Raji (cell line): ENCODE results near the gene MED7.
A peak's percentile ranks its signal among the peaks of the same experiment; 100 is the strongest.

Experiments
- POLR2A ChIP-seq: IDR thresholded peaks from 2 replicates; pipeline ENCODE4 v1.6.1; 2011; ENCODE audit warnings: low read depth, low read length, control low read depth; ENCODE audit not compliant: insufficient read depth

MED7 gene

DNA sequence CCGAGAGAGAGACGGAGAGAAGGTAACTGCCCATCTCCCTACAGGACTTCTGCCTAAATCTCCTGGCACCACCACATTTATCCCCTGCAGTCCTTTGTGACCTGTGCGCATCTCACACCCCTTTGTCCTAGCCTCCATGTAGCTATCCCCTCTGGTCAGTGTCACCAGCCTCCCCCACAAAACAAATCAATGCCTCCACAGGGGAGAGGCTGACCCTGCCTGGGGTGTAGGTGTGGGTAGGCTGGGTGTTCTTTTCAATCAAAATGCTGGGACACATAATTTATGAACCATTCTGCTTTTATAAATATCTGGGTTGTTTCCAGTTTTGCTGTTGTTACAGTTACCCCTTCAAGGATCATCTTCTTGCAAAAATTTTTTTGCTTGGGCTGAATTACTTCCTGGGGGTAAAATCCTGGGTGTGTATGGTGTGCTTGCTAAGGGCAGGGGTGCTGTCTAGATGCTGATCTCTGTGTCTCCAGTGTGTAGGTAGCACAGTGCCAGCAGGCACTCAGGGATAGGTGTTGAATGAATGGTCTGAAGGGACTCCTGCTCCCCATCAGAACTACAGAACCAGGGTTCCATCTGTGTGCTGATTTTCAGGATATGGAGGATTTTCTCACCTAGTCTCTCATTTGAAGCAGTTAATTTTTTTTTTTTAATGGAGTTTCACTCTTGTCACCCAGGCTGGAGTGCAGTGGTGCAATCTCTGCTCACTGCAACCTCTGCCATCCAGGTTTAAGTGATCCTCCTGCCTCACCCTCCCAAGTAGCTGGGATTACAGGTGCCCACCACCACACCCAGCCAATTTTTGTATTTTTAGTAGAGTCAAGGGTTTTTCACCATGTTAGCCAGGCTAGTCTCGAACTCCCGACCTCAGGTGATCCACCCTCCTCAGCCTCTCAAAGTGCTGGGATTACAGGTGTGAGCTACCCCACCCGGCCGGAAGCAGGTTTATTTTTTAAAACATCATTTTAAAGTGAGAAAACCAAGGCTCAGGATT, 23.8 kb upstream of the MED7 start, which contains the start of gene GARIN3:
GARIN3 (minus strand) TSS at position 51 of the 1,000 bp plus-strand sequence. CDS start 96 bp downstream, outside the sequence.
- no peak for TF ChIP-seq POLR2A

DNA sequence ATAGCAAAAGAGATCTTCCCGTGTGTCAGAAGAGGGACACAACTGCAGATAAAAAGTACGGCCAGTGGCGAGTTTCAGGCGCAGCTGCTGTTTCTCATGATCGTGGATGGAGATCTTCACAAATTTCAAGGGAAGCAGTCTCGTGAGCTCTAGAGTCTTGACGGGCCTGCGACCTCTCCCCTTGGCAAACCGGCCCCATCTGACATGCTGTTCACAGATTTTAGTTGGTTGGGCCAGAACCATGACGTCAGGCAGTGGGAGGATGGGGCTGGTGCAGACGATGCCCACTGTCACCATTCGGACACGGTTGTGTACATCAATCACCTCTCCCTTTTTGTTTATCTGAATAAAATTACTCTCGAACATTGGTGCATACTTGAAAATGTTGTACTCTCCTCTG, 23.0 kb upstream of the MED7 start:
- no peak for TF ChIP-seq POLR2A

DNA sequence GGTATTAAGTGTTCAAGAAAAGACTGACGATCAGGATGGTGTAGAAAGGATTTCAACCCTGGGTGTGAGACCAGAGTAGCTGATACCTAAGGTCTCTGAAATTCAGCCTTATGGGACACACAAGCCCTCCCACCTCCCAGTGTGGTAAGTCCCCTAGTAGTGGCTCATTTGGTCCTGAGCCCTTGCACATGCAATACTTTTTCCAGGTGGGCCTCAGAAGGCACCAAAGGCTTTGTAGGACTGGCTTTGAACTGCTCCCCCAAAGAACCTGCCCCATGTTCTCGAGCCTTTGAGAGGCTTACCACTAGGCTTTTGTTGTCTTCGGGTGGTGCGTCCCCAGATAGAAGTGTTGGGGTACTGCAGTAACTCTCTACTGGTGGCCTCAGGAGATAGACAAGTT, 22.6 kb upstream of the MED7 start:
- TF ChIP-seq POLR2A: no peak

DNA sequence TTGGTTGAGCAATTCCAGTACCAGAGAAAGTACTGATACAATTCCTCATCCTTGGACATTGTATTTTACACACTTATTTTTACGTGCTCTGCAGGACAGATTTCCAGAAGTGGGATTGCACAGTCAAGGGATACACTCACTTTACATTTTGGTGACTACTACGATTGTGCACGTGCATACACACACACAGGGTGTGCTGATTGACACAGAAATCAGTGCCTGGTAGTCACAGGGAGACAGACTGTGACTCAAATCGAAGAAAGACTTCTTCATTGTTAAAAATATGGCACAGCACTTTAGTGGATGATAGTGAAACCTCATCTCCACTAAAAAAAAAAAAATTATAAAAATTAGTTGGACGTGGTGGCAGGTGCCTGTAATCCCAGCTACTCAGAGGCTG, 21.9 kb upstream of the MED7 start:
- no peak for TF ChIP-seq POLR2A

DNA sequence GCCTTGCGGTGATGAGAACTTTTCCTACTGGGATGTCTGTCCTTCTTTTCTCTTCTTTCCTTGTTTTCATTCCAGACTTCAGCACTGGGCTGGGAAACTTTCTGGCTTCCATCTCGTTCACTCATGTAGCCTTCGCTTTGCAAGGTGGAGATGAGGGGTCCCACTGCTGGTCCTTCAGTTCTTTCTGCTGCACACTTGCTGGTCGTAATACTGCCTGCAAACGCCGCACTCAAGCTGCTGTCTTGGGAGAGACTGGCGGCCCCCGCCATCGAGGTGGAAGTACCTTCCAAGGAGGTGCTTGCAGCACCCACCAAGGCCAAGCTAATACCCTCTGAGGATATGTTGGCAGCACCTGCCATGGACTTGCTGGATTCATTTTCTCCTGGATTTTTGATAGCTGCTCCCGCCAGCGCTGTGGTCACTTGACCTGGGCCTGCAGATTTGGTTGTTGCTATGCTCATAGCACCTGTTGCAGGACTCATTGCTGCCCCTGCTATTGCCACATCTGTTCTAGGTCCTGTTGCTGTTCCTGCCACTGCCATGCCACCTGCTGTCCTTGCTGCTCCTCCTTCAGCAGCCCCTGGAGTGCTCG, 20.4 kb upstream of the MED7 start:
- TF ChIP-seq POLR2A: no peak

DNA sequence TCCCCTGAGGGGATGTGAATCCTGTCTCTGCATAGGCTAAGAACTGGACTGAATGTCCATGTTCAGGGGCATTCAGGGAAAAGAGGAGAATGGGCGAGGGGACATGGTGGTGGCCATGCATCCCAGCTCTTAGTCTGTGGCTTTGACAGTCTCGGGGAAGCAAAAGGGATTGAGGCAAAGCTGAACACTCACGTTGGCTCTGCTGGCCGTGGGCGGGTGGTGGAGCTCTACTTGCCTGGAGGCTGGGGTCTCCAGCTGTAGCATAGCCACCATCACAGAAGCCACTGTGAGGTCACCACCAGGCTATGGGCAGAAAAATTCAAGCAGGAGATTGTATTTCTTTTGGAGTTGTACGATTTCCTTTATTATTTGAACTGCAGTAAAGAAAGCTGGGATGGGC, 19.3 kb upstream of the MED7 start:
- no peak for TF ChIP-seq POLR2A

DNA sequence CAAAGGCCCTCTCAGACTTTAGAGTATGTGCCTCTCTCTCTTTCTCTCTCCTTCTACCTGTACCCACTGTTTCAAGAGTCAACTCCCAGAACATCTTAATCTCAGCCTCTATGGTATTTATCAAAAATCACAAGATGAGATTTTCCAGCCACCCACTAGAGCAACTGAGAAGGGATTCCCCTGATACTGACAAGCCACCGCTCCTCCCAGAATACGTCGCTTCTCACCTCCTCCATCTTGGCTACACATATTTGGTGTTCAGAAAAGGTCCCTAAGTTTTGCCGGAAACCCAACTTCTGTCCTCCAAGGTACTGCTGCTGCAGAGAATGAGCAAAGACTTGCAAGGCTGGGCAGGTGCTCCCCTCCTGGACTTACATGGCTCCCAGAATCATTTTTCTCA, 17.3 kb upstream of the MED7 start:
- TF ChIP-seq POLR2A: no peak

DNA sequence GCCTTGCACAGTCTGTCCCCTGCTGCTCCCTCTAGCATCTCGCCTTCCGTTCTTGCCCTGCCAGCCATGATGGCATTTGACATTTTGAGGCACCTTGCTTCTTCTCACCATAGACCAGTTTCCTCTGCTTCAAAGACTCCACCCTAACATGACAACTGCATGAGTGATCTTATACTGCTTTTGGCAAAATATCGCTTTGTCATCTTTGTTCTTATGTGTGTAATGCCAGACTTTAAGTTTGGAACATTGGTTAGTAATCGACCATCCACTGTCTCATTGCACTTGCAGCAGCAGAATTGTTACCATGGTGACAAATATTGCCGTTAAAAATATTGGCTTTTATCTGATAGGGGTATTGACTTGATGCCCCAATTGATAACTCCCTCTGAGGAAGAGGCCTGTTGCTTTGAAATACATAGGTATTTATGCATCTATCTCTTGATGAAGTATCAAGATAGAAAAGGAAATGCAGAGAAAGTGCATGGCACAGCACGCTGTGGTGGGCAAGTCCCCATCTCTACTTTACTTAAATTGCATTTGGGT, 16.6 kb upstream of the MED7 start:
- TF ChIP-seq POLR2A: no peak

DNA sequence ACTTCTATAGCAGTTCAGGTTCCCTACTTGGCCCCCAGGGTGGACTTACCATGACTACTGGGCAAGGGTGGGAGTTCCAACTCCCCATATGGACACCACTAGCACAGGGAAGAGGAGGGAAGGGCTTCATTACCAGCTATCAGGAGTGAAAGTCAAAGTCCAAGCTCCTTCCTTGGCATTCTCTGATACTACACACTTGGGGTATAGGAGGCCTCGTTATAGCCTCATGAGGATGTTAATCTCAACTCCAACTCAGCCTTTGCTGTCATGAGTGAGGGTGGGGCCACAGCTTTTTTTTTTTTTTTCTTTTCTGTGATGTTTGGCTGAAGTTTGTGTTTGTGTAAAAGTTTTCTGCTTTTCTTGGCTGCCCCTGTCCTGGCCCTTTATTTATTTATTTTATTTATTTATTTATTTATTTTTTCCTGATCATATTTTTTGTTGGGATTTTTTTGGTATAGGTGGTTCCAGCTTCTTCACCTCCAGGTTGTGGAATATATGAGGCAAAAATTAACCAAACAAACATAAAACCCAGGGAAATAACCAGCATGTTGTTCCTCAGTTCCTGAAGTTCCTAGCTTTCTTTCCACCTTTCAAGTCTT, 14.7 kb upstream of the MED7 start:
- no peak for TF ChIP-seq POLR2A

DNA sequence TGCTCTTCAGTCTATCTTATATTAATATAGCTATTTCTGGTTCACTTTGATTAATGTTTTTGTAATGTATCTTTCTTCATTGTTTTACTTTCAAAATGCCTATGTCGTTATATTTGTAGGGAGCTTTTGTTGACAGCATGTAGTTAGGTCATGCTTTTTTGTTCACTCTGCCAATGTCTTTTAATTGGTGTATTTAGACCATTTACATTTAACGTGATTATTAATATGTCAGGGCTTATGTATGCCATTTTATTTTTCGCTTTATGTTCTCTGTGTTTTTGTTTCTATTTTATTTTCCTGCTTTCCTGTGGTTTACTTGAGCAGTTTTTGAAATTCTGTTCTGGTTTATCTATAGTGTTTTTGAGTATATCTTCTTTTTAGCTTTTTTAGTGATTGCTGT, 12.6 kb upstream of the MED7 start:
- no peak for TF ChIP-seq POLR2A

DNA sequence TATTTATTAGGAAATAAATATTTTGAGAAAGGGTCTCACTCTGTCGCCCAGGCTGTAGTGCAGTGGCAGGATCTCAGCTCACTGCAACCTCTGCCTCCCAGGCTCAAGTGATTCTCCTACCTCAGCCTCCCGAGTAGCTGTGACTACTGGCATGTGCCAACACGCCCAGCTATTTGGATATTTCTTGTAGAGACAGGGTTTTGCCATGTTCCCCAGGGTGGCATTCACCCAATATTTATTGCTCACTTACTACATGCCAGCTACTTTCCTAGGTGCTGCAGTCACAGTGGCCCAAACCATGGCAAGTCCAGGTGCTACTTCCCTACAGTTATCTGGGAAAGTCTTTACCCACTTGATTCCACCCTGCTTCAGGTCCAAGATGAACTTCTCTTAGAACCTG, 8.3 kb upstream of the MED7 start:
- no peak for TF ChIP-seq POLR2A

DNA sequence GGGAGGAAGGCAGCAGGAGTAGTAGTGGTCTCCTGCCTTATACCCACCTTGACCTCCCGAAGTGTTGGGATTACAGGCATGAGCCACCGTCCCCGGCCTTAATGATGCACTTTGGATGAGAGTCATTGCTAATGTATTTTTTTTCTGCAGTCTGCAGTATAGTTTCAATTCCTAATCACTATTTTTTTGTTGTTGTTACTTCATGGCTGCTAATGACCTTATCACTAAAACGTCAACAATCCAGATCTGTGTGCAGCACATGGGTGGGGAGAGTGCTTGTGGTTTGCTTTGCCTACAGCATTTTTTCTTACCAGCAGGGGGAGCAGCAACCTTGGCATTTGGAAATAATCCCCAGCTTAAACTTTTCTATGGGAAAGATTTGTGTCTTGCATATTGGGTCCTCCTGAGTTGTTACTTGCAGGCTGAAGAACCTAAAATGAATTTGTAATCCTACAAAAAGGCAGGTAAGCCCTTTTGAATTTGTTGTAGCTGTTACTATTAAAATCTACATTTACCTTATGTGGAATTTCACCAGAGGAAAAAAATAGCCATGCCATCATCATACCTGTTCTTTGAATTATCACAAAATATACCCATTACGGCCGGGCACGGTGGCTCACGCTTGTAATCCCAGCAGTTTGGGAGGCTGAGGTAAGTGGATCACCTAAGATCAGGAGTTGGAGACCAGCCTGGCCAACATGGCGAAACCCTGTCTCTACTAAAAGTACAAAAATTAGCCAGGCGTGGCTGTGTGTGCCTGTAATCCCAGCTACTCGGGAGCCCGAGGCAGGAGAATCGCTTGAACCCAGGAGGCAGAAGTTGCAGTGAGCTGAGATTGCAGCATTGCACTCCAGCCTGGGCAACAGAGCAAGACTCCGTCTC, 6.3 kb upstream of the MED7 start:
- TF ChIP-seq POLR2A: no peak

DNA sequence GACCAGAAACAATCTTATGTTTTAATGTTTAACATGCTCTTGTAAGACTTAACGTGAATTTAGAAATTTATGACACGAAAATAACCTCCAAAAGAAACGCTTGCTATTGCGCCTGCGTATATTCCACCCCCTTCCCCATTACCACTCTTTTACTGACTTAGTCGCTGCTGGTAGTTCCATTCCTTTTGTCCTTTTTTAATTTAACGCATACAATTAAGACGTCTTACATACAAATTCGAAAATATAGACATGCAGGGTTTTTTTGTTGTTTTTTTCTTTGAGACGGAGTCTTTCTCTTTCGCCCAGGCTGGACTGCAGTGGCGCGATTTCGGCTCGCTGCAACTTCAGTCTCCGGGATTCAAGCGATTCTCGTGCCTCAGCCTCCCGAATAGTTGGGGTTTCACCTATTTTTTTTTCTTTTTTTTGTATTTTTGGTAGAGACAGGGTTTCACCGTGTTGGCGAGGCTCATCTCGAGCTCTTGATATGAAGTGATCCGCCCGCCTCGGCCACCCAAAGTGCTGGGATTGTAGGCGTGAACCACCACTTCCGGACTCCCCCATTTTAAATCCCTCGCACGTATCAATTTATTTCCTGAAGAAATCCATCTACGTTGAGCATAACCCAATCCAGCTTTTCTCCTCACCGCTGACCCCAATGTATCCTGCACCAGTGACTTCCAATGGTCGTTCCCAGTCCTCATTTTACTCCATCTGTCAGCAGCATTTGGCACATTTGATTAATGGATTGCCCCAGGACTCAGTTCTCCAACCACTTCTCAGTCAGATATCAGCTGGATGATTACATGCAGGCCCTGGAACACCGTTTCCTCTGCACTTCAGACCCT, 684 bp upstream of the MED7 start:
- TF ChIP-seq POLR2A: 0 out of 2 replicates have a peak, but pooled peaks have one; percentile 10

DNA sequence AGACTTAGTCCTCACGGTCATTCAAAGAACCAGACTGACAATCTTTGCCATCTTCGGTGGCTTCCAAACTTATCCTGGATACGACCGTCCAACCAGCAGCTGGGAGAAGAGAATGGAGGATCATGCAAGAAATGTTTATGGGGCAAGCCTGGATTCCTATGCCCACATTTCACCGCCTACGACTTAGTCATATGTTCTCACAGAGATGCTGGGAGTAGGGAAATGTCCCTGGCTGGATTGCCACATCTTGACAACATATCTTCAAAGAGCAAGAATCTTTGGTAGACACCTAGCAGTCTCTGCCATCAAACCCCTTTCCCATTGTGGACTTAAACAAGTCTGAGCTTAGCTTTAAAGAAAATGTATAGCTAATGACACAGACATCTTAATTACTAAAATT, 5.0 kb downstream of the MED7 start:
- no peak for TF ChIP-seq POLR2A
